PC-3 (cell line): Measurements from ENCODE around the gene CCDC169. TPM values are rescaled to one million over a fixed set of nuclear protein-coding genes. Genes with fewer than 3 reads are reported as not detected.
A peak's percentile ranks its signal among the peaks of the same experiment; 100 is the strongest.
"Not testable (repeated sequence)": the region's sequence is repeated elsewhere in the genome, so short reads cannot be mapped to it uniquely, and the experiment has no call there.

Source experiments
- ATAC-seq: fragments of 200-7000 bp; cut with Tn5 transposase; 2 replicates; pipeline ENCODE4 v1.9.1; 2020; ENCODE audit warnings: mild to moderate bottlenecking, moderate library complexity
- BruUV-seq: library from RNA; stranded (reverse); fragments of 400-500 nt; replicated peaks from 2 replicates; lab custom pipeline; 2021; lab: Mats Ljungman, UMichigan
- CTCF ChIA-PET: fragments of 300-600 bp; sonication (Branson Sonifier 250); formaldehyde crosslinking; loops from one replicate; lab custom pipeline; 2022; ENCODE audit warnings: antibody characterized with exemption; lab: Charles Lee
- POLR2A ChIA-PET: fragments of 300-600 bp; sonication (Branson Sonifier 250); formaldehyde crosslinking; loops from one replicate; lab custom pipeline; 2022; ENCODE audit warnings: antibody characterized with exemption; ENCODE audit not compliant: unreplicated experiment; lab: Charles Lee
- DNase-seq: peaks from one replicate; pipeline ENCODE4 v3.0.0-alpha.2; 2015
- H2AFZ ChIP-seq: fragments of 300-600 bp; sonication (generic); 2 replicates; pipeline ENCODE4 v1.6.0; 2016; ENCODE audit warnings: antibody characterized with exemption, low read length
- H3F3A ChIP-seq: fragments of 300-600 bp; sonication (generic); one replicate; pipeline ENCODE4 v1.6.0; 2017; ENCODE audit warnings: antibody characterized with exemption, low read length, control low read depth, mild to moderate bottlenecking; ENCODE audit not compliant: unreplicated experiment
- H3K27ac ChIP-seq: fragments of 300-600 bp; sonication (generic); 2 replicates; pipeline ENCODE4 v1.5.1; 2016; ENCODE audit warnings: mild to moderate bottlenecking, low read length
- H3K27me3 ChIP-seq: fragments of 300-600 bp; sonication (generic); 2 replicates; pipeline ENCODE4 v1.6.1; 2016; ENCODE audit warnings: low read length, mixed read lengths
- H3K36me3 ChIP-seq: fragments of 300-600 bp; sonication (generic); 2 replicates; pipeline ENCODE4 v1.6.1; 2016; ENCODE audit warnings: low read depth, mixed run types, low read length, mixed read lengths
- H3K4me1 ChIP-seq: fragments of 300-600 bp; sonication (generic); 2 replicates; pipeline ENCODE4 v1.5.1; 2016; ENCODE audit warnings: low read length; ENCODE audit not compliant: insufficient read depth
- H3K4me2 ChIP-seq: fragments of 300-600 bp; sonication (generic); 2 replicates; pipeline ENCODE4 v1.6.0; 2016; ENCODE audit warnings: low read length
- H3K4me3 ChIP-seq: fragments of 300-600 bp; sonication (generic); 2 replicates; pipeline ENCODE4 v1.5.1; 2016; ENCODE audit warnings: mild to moderate bottlenecking, low read length, mixed read lengths
- H3K79me2 ChIP-seq: fragments of 300-600 bp; sonication (generic); 2 replicates; pipeline ENCODE4 v1.6.1; 2017; ENCODE audit warnings: low read length, mixed read lengths
- H3K9ac ChIP-seq: fragments of 300-600 bp; sonication (generic); 2 replicates; pipeline ENCODE4 v1.6.0; 2016; ENCODE audit warnings: mild to moderate bottlenecking, low read length
- H3K9me2 ChIP-seq: fragments of 300-600 bp; sonication (generic); replicated peaks from 2 replicates; pipeline ENCODE4 v1.6.1; 2016; ENCODE audit warnings: mixed run types, low read length, mixed read lengths
- H3K9me3 ChIP-seq: fragments of 300-600 bp; sonication (generic); 2 replicates; pipeline ENCODE4 v1.6.1; 2016; ENCODE audit warnings: low read length, mixed read lengths
- H4K20me1 ChIP-seq: fragments of 300-600 bp; sonication (generic); 2 replicates; pipeline ENCODE4 v1.6.1; 2016; ENCODE audit warnings: low read length, mixed read lengths
- CTCF ChIP-seq: fragments of 300-600 bp; sonication (generic); conservative IDR thresholded peaks from 2 replicates; pipeline ENCODE4 v1.5.1; 2017; ENCODE audit warnings: antibody characterized with exemption, low read depth, mild to moderate bottlenecking, low read length
- EZH2 ChIP-seq: fragments of 300-600 bp; sonication (generic); IDR thresholded peaks from one replicate; pipeline ENCODE4 v1.6.1; 2017; ENCODE audit warnings: antibody characterized with exemption, mild to moderate bottlenecking, low read length; ENCODE audit not compliant: unreplicated experiment
- EZH2phosphoT487 ChIP-seq: fragments of 300-600 bp; sonication (generic); IDR thresholded peaks from 2 replicates; pipeline ENCODE4 v1.6.1; 2018; ENCODE audit warnings: mild to moderate bottlenecking, antibody characterized with exemption, low read length, borderline replicate concordance
- intact Hi-C: fragments of 100-400 bp; cut with micrococcal nuclease; formaldehyde crosslinking; loops from 2 replicates; pipeline ENCODE4 v1.9.0; 2023
- total RNA-seq: library from RNA; depleted of rRNA; stranded (reverse); fragments of >200 nt; gene quantifications from 2 replicates; pipeline ENCODE4 v1.2.3, GENCODE V29; 2014

The CCDC169 gene
- total RNA-seq, 1 experiment from 2014 or later = 0.69 TPM

- intact Hi-C loops = no loop called here
- ATAC-seq (no peak), DNase-seq (no peak)
- TF ChIP-seq CTCF (no peak), EZH2 (no peak), EZH2phosphoT487 (no peak)
- CTCF ChIA-PET = no interaction called here
- Histone ChIP-seq H3K27me3 (no peaks in the 10 kb centered on the region), H3K36me3 (peaks cover 10% of the 10 kb centered on the region), H4K20me1 (no peaks in the 10 kb centered on the region), H3K4me3 (no peak overlapping the region), H3K4me2 (no peak overlapping the region), H3K4me1 (peaks cover 19% of the 10 kb centered on the region), H2AFZ (no peak overlapping the region), H3K9ac (no peak overlapping the region), H3F3A (peaks cover 3% of the 10 kb centered on the region), H3K9me2 (no peaks in the 10 kb centered on the region), H3K79me2 (no peaks in the 10 kb centered on the region), H3K9me3 (no peaks in the 10 kb centered on the region), H3K27ac (no peak overlapping the region)
- POLR2A ChIA-PET = no interaction called here
- BruUV-seq = no TSS peak
Observed at GRCh38 chr13:36325912-36326311, 28.3 kb upstream of the CCDC169 start.

- DNase-seq, H3K27me3 ChIP-seq, H3K79me2 ChIP-seq, H3K9me3 ChIP-seq, H3K4me3 ChIP-seq, POLR2A ChIA-PET, CTCF ChIA-PET, H4K20me1 ChIP-seq, BruUV-seq, H3K36me3 ChIP-seq, H3K9ac ChIP-seq, intact Hi-C loops, H3K4me2 ChIP-seq, H3F3A ChIP-seq, H3K9me2 ChIP-seq, H2AFZ ChIP-seq, ATAC-seq: not testable (repeated sequence)
- Histone ChIP-seq H3K27ac (peak overlapping the region; percentile 98), H3K4me1 (peaks cover 19% of the 10 kb centered on the region)
Observed at GRCh38 chr13:36324881-36325280, 27.3 kb upstream of the CCDC169 start.

- Histone ChIP-seq H3K36me3 (peaks cover 8% of the 10 kb centered on the region), H3K4me1 (peaks cover 19% of the 10 kb centered on the region), H4K20me1 (no peaks in the 10 kb centered on the region), H3K4me2 (peak overlapping the region; percentile 75), H3K27me3 (no peaks in the 10 kb centered on the region), H3K9ac (peak overlapping the region; percentile 65), H2AFZ (no peak overlapping the region), H3K4me3 (peak overlapping the region; percentile 26; the same call in 1 of the 2 replicates), H3K27ac (peak overlapping the region; percentile 98), H3F3A (peaks cover 3% of the 10 kb centered on the region), H3K79me2 (no peaks in the 10 kb centered on the region), H3K9me3 (no peaks in the 10 kb centered on the region), H3K9me2 (no peaks in the 10 kb centered on the region)
- DNase-seq = peak; percentile 76
- TF ChIP-seq EZH2 (no peak), EZH2phosphoT487 (no peak), CTCF (no peak)
- CTCF ChIA-PET = interaction anchor here (0.6 to 1.0 kb wide), 2 partner anchors 23 to 659 kb away, joined by 3 to 4 read pairs; no protein-coding TSS in a partner anchor
- POLR2A ChIA-PET = no interaction called here
- BruUV-seq = no TSS peak
- intact Hi-C loops = no loop called here
- ATAC-seq = peak; percentile 77
Observed at GRCh38 chr13:36323951-36324566, 26.4 kb upstream of the CCDC169 start.
